GM21447 (cell line): ENCODE measurements around the gene SNX11.
"Not testable (repeated sequence)": the region's sequence is repeated elsewhere in the genome, so short reads cannot be mapped to it uniquely, and the experiment has no call there.

Experiments
- ATAC-seq: cut with Tn5 transposase; IDR thresholded peaks from one replicate; pipeline ENCODE4 v1.9.1; 2021; ENCODE audit not compliant: unreplicated experiment

The SNX11 gene, protein sequence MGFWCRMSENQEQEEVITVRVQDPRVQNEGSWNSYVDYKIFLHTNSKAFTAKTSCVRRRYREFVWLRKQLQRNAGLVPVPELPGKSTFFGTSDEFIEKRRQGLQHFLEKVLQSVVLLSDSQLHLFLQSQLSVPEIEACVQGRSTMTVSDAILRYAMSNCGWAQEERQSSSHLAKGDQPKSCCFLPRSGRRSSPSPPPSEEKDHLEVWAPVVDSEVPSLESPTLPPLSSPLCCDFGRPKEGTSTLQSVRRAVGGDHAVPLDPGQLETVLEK

DNA sequence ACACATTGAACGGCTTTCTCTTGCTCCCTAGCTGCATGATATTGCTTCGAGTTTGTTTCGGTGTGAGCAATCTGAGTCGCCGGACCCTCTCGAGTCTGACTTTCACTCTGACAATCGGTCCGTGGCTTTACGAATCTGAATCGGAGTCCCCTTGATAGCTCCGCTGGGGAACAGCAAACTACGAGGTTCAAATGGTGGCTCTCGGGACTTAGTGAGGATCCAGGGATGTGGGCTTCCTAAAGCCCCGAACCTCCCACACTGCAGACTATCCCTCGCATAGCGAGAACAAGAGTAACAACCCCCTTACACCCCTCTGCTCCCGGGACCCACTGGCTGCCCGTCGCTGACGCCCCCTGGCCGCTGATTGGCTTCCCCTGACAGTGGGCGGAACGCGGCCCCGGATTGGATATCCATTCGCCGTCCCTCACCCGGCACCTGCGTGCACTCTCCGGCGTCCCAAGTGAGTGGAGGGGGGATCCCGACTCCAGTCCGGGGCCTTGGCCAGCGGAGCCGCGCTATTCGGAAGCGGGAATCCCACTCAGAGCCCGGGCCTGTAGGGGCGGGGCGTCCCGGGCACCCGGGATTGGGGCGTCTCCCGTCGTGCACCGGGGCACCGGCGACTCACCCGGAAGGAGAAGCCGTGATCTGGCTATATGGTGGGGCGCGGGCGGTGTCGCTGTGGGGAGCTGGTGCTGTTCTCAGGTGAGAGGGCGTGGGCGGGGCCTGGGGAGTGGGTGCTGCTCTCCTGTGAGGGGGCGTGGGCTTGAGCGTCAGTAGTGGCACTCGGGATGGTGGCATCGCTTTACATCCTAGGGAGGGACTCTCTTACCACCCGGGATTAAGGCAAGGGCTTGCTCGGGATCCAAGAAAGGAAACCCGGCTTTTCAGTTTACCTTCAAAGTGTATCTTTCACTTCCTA lies at the start of gene SNX11:
Gene SNX11, plus strand, starts transcription at position 630 of the 919 bp plus-strand sequence. CDS start 4,278 bp downstream, outside the sequence.
- peak; percentile 69 for ATAC-seq

DNA sequence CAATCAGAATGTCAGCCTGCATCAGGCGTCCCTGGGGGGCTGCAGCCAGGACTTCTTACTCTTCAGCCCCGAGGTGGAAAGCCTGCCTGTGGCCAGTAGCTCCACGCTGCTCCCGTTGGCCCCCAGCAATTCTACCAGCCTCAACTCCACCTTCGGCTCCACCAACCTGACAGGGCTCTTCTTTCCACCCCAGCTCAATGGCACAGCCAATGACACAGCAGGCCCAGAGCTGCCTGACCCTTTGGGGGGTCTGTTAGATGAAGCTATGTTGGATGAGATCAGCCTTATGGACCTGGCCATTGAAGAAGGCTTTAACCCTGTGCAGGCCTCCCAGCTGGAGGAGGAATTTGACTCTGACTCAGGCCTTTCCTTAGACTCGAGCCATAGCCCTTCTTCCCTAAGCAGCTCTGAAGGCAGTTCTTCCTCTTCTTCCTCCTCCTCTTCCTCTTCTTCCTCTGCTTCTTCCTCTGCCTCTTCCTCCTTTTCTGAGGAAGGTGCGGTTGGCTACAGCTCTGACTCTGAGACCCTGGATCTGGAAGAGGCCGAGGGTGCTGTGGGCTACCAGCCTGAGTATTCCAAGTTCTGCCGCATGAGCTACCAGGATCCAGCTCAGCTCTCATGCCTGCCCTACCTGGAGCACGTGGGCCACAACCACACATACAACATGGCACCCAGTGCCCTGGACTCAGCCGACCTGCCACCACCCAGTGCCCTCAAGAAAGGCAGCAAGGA lies 49.0 kb upstream of the SNX11 start:
- no peak for ATAC-seq

DNA sequence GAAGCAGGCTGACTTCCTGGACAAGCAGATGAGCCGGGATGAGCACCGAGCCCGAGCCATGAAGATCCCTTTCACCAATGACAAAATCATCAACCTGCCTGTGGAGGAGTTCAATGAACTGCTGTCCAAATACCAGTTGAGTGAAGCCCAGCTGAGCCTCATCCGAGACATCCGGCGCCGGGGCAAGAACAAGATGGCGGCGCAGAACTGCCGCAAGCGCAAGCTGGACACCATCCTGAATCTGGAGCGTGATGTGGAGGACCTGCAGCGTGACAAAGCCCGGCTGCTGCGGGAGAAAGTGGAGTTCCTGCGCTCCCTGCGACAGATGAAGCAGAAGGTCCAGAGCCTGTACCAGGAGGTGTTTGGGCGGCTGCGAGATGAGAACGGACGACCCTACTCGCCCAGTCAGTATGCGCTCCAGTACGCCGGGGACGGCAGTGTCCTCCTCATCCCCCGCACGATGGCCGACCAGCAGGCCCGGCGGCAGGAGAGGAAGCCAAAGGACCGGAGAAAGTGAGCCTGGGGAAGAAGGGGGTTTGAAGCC lies 48.4 kb upstream of the SNX11 start:
- ATAC-seq: no peak

DNA sequence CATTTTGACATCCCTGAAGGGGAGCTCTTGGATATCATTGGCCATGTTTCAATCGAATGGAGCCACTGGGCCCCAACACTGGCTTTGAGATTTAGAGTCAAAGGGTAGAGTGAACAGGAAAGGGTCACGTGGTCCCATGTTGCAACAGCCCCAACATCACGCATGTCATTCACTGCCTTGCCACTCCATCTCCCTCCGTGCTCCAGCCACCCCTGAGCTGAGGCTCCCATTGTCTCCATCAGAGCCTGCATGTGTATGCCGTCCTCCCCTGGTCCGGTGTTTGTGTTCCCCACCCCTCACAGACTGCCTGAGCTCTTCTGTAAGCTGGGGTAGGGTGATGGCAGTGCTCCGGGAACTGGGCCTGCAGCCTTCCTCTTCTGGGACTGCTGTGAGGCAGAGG lies 47.3 kb upstream of the SNX11 start:
- ATAC-seq: no peak

DNA sequence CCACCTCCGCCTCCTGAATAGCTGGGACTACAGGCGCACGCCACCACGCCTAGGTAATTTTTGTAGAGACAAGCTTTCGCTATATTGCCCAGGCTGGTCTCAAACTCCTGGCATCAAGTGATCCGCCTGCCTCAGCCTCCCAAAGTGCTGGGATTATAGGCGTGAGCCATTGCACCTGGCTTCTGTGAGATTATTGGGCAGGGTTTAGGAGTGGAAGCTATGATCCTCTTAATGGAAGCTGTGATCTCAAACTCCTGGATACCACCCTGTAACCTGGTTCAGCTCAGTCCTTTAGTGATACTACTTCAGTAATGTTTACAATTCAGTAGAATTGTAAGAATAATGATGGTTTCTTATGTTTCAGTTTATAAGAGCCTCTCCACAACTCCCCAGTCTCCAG lies 45.3 kb upstream of the SNX11 start:
- no peak for ATAC-seq

DNA sequence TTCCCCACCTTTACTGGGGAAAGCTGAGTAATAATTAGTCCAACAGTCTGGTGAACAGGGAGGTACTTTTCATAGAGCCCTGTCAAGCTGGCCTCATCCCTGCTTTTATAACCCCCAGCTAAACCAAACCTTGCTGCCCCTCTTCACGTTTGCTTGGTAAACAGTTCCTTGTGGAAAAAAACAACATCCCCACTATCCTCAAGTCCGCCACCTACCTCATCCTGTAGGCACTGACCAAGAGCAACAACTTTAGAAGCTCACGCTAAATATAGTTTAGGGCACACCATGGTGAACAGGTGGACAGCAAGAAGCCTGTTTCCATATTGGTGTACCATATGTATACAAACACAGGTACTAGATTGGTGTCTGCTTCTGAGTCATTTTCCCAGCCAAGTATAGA lies 42.9 kb upstream of the SNX11 start:
- ATAC-seq: no peak

DNA sequence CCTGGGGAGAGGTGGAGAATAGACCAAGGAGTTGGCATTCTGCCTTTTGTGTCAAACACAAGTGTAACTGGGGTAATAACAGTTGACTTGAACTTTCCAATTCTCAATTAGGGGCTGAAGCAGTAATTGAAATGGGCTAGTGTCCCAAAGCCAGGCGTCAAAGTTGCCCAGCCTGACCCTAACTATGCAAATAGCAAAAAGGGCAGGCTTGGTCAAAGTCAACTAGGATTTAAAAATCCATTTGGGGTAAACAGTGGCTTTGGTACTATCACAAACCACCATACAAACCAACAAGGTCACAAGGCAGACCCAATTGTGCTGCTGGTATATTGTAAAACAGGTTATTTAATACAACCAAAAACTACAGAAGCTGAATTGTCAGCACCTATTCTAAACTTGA lies 41.4 kb upstream of the SNX11 start:
- ATAC-seq: no peak

DNA sequence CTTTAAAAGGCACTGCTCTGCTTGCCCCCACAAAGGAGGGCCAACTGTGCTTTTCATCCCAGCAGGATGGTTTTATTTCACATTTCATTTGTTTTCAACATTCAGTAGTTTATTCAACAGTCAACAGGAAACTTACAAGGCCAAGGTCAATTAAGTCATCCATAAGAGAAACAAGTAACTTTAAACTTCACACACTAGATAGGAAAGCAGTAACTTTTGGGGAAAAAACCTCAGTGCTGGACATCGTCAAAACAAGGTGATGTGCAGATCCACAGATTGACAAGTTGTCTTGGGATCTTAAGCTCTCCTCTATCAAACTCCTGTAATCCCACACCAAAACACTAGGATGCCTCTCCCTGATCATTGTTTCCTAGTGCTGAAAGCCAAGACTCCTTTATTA lies 40.9 kb upstream of the SNX11 start:
- no peak for ATAC-seq

DNA sequence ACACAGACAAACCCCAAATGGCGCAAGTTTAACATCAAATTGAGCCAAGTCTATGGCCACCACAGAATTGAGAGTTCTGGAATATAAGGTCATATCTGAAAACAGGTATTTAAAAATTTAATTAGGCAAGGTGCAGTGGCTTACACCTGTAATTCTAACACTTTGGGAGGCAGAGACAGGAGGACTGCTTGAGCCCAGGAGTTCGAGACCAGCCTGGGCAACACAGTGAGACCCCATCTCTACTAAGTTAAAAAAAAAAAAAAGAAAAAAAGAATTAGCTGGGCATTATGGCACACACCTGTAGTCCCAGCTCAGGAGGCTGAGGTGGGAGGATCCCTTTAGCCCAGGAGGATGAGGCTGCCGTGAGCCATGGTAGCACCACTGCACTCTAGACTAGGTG lies 40.3 kb upstream of the SNX11 start:
- no peak for ATAC-seq

DNA sequence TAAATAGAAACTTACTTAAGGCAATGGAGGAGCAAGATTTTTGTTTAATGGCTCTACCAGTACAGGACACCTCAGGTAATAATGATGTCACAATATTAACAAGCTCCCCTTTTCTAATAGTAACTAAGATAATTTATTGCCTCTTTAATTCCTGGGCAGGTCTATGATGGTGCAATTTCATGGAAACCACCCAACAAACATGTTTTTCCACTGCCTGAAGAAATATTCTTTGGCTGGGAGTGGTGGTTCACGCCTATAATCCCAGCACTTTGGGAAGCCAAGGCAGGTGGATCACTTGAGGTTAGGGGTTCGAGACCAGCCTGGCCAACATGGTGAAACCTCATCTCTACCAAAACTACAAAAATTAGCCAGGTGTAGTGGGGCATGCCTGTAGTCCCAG lies 39.8 kb upstream of the SNX11 start:
- not testable (repeated sequence) for ATAC-seq

DNA sequence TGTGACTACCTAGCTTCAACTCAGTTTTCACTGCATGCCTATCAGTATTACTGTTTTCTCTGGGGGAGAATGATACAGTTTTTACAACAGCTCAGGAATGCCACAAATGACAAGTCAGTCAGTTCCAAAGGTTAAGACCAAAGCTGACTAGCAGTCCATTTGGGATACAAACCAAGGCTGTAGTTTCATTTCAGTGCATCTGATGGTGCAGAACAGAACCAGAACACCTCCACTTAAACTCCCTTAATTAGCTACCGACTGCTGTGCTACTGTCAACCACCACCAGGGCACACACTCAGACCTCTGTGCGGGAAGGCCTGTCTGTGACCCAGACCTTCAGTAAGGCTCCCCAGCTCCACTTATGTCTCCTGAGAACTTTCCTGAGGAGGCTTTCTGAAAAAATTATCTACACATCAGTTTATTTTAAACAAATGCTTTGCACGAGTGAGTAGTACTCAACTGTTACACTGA lies 39.0 kb upstream of the SNX11 start:
- no peak for ATAC-seq

DNA sequence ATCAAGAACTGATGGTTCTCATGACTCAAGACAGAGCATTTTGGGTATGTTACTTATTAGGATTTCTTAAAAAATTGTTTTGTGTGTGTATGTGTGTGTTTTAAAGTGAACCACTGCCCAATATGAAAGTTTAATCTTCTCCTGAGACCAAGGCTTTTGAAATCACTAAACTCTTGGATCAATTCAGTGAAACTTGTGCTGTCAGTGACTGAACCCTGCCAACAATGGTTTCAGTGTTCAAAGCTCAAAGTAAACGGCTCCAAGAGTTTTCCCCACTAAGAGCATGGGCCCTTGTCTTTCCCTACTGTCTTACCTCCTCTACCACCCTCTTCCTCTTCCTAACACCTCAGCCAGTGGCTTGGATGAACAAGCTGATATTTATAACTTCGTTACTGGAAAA lies 37.4 kb upstream of the SNX11 start:
- no peak for ATAC-seq

DNA sequence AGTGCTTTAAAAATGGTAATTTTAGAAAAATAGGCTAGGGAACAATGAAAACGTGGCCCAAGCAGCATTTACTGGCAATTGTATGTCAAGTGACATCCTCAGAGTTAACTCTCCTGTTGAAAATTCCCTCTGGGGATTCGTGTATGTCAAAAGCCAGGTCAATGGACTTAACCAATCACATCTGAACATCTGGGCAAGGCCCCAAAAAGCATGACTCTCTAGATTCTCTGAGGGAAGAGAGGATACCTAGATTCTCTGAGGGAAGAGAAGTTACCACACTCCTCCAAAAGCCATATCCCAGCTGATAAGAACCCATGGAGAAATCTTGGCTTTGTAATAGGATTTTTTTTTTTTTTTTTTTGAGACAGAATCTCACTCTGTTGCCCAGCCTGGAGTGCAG lies 35.9 kb upstream of the SNX11 start:
- no peak for ATAC-seq

DNA sequence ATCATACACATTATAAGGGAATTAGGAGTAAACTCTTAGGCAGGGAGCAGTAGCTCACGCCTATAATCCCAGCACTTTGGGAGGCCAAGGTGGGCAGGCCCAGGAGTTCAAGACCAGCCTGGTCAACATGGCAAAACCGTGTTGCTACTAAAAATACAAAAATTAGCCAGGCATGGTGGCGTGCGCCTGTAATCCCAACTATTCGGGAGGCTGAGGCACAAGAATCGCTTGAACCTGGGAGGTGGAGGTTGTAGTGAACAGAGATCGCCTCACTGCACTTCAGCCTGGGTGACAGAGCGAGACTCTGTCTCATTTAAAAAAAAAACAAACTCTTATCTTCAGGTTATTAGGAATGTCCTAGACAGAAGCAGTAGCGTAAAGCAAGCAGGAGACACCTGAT lies 34.8 kb upstream of the SNX11 start:
- not testable (repeated sequence) for ATAC-seq

DNA sequence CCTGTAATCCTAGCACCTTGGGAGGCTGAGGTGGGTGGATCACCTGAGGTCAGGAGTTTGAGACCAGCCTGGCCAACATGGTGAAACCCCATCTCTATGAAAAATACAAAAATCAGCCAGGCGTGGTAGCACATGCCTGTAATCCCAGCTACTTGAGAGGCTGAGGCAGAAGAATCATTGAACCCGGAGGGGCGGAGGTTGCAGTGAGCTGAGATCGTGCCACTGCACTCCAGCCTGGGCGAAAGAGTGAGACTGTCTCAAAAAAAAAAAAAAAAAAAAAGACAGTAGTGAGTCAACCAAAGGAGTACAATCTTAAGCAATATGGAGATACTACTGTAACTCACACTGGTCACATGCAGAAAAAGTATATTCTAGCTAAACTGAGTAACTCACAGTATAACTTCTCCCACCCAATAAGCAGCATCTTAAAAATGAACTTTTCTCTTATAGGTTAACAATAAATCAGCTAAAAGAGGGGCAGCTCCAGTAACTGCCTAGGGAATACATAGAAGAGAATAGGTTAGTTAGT lies 33.9 kb upstream of the SNX11 start:
- not testable (repeated sequence) for ATAC-seq

DNA sequence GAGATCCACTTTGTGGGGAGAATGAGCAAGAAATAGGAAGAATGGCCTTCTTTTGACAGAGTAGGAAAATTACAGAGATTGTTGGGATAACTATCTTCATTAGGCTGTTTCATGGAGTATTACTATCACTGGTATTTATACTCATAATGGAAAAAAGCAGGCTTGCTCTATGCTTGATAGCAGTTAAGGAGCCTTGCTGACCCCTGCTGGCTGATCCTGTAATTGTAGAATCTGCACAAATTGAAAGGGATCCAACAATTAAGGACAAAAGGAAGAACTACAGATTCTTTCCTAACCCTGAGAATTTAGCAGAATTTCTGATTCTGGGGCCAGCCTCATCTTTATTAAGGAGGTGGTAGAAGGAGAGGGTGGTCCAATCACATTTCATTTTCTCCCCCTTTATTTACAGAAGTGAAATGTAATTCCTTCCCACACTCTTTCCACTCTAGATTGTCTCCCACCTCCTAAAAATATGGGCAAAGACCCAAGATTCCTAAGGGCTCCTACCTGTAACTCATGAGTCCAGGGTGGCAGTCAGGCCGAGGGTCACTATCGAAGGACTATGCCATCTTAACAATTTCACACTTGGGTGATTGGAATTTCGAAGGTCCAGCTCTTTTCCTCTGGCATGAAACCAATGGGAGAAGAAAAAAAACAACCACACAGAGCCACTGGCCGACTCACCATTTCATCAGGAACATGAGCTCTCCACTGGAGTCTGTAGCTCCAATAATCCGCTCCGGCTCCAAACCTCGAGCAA lies 33.1 kb upstream of the SNX11 start:
- no peak for ATAC-seq

DNA sequence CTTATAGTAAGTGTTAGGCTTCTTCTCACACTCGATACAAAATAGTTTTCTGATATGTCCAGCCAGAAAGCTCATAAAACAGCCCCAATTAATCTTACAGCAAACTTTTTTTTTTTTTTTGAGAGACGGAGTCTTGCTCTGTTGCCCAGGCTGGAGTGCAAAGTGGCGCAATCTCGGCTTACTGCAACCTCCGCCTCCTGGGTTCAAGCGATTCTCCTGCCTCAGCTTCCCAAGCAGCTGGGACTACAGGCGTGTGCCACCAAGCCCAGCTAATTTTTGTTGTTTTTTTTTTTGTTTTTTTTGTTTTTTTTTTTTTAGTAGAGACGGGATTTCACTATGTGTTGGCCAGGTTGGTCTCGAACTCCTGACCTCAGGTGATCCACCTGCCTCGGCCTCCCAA lies 30.4 kb upstream of the SNX11 start:
- not testable (repeated sequence) for ATAC-seq

DNA sequence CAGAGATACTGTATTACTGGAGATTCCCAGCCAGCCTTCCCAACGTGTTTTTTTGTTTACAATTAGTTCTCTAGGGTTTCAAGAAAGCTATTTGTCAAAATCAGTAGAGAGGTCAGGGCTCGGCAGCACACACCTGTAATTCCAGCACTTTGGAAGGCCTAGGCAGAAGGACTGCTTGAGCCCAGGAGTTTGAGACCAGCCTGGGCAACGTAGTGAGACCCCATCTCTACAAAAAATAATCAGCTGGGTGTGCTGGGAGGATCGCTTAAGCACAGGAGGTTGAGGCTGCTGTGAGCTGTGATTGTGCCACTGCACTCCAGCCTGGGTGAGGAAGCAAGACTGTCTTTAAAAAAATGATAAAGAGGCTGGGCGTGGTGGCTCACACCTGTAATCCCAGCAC lies 25.7 kb upstream of the SNX11 start:
- ATAC-seq: no peak

DNA sequence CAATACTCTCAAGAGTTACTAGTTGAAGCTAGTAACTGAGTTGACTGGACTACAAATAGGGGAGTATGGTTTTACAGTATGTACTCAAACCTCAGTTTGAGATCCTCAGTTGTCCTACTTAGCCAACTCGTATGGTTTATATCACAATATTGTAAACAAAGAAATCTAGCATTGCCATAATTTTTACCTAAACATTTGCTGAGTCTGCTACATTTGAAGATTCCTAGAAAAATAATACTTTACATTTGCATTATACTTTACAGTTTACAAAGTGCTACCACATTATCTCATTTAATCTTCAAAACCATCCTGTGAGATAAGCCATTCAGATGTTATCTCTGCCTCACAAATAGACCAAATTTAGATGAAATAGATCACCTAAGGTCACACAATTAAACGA lies 22.6 kb upstream of the SNX11 start:
- no peak for ATAC-seq

DNA sequence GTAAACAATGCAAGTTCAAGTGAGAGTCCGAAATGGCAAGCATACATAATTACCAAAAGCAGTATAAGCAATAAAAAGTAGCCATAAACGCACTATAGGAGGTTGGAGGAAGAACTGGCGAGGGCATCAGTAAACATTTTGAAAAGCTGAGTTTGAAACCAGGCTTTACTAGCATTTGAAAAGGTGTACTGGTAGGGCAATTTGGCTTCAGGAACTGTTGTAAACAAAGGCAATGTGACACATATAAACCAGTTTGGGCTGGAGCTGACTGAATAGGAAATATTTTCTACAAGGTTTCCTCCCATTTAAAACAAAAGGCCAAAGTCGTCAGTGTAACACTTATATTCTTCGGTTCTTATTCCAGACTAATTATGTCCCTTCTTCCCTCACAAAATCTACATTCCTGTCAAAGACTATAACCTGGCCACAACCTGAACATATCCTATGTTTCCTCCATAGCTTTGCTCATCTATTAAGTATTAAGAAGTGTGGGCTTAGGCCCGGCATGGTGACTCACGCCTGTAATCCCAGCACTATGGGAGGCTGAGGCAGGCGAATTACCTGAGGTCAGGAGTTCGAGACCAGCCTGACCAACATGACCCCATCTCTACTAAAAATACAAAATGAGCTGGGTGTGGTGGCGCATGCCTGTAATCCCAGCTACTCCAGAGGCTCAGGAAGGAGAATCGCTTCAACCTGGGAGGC lies 14.1 kb upstream of the SNX11 start:
- no peak for ATAC-seq
